Neuron (in vitro differentiated cells): ENCODE results near the gene ANKS1A.

Source experiments
- H2AFZ ChIP-seq: one replicate; pipeline ENCODE4 v1.6.1; 2013; ENCODE audit warnings: low read depth, mild to moderate bottlenecking, inconsistent platforms, low read length, moderate library complexity
- H3K27me3 ChIP-seq: one replicate; pipeline ENCODE4 v1.6.1; 2013; ENCODE audit warnings: low read length; ENCODE audit not compliant: insufficient read depth
- H3K36me3 ChIP-seq: one replicate; pipeline ENCODE4 v1.6.1; 2013; ENCODE audit warnings: low read length; ENCODE audit not compliant: insufficient read depth
- H3K4me1 ChIP-seq: one replicate; pipeline ENCODE4 v1.6.1; 2013; ENCODE audit warnings: low read length; ENCODE audit not compliant: insufficient read depth
- H3K4me3 ChIP-seq: 2 replicates; pipeline ENCODE4 v1.5.1; 2013; ENCODE audit warnings: mild to moderate bottlenecking, low read length, moderate library complexity
- H3K9me3 ChIP-seq: one replicate; pipeline ENCODE4 v1.6.1; 2013; ENCODE audit warnings: low read length

Gene ANKS1A

DNA sequence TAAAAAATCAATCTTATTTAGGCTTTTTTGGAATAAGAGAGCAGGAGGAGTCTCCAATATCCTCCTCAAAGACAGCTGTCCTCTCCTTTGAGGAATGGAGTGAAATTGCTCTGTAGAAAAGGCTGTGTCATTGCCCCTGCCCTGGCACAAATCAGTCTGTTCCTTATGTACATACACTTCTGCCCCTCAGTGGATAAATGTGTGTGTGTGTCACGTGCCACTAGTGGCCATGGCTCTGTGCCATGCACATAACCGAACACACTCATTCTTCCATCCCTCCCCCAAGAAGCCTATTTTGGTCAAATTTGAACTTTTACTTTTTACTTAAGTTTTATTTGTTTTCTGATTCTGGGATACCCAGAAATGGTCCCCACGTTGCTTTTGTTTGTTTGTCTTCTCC, 49.2 kb downstream of the ANKS1A start:
- H3K4me1 ChIP-seq: no peaks in the 10 kb centered on the region
- H3K27me3 ChIP-seq: no peaks in the 10 kb centered on the region
- no peak overlapping the region for H3K4me3 ChIP-seq
- no peaks in the 10 kb centered on the region for H3K9me3 ChIP-seq
- H3K36me3 ChIP-seq: no peaks in the 10 kb centered on the region
- no peak overlapping the region for H2AFZ ChIP-seq

DNA sequence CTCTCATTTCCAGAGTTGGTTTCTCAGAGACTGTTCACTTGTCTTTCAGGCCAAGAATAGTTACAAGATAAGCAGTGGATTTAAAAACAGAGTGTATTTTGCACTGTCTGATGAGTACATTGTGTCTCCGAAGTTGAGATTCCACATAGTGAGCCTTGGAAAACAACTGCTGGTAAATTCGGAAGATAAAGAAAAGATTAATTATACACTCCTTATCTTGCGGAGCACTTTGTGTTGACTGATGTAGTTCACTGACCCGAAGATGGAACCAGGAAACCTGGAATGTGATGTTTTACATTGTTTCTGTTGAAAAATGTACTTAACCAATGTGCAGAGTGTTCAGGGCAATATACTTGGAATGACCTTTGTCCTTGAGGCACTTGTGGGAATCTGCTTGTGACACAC, 51.0 kb downstream of the ANKS1A start:
- H3K36me3 ChIP-seq: no peaks in the 10 kb centered on the region
- H2AFZ ChIP-seq: no peak overlapping the region

DNA sequence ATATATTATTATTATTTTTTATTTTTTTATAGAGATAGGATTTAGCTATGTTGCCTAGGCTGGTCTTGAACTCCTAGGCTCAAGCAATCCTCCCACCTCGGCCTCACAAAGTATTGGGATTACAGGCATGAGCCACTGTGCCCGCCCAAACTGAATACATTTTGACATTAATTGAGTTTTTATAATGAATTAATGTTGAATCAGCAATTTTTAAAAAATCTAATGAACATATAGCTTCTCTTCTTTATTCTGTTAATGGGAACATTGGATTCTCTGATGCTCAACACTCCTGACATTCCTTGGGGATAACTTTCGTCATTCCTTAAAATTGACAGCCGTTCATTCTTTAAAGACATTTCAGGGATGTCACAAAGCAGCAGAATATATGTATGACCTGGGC, 52.4 kb downstream of the ANKS1A start:
- Histone ChIP-seq H3K27me3 (no peaks in the 10 kb centered on the region), H3K36me3 (peaks cover 4% of the 10 kb centered on the region), H3K4me1 (no peaks in the 10 kb centered on the region), H2AFZ (no peak overlapping the region), H3K4me3 (no peak overlapping the region), H3K9me3 (no peaks in the 10 kb centered on the region)

More for the DNA sequence above, 51.0 kb downstream of the ANKS1A start:
- H3K9me3 ChIP-seq: no peaks in the 10 kb centered on the region
- no peak overlapping the region for H3K4me3 ChIP-seq
- no peaks in the 10 kb centered on the region for H3K4me1 ChIP-seq
- H3K27me3 ChIP-seq: no peaks in the 10 kb centered on the region

DNA sequence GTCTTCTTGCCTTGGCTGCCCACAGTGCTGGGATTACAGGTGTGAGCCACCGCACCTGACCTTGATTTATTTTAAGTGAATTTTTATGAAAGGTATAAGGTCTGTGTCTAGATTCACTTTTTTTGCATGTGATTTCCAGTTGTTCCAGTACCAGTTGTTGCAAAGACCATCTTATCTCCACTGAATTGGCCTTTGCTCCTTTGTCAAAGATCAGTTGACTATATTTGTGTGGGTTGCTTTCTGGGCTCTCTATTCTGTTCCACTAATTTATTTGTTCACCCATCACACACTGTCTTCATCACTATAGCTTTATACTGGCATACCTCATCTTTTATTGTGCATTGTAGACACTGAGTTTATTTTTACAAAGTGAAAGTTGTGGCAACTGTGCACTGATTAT, 56.3 kb downstream of the ANKS1A start:
- Histone ChIP-seq H3K36me3 (peaks cover 4% of the 10 kb centered on the region), H2AFZ (no peak overlapping the region), H3K4me1 (no peaks in the 10 kb centered on the region), H3K9me3 (no peaks in the 10 kb centered on the region), H3K4me3 (no peak overlapping the region), H3K27me3 (no peaks in the 10 kb centered on the region)

DNA sequence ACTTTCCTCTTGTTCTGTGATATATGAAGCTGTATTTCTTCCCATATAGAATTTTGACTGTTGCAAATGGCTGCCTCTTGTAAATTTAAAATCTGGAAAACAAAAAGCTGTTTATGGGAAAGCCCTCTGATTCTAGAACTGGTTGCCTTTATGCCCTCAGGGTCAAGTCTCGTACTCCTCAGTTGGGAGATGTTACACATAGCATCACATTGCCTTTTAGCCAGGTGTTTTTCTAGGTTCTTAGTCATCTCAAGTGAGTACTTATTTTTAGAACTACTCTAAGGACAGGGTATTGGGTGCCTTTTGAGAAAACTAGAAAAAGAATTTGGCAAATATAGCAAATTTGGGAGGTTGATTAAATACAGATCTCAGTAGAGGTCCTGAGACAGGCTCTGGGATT, 58.5 kb downstream of the ANKS1A start:
- no peaks in the 10 kb centered on the region for H3K27me3 ChIP-seq
- H3K4me1 ChIP-seq: peaks cover 4% of the 10 kb centered on the region
- H3K4me3 ChIP-seq: no peak overlapping the region
- no peak overlapping the region for H2AFZ ChIP-seq
- peaks cover 4% of the 10 kb centered on the region for H3K36me3 ChIP-seq
- no peaks in the 10 kb centered on the region for H3K9me3 ChIP-seq

DNA sequence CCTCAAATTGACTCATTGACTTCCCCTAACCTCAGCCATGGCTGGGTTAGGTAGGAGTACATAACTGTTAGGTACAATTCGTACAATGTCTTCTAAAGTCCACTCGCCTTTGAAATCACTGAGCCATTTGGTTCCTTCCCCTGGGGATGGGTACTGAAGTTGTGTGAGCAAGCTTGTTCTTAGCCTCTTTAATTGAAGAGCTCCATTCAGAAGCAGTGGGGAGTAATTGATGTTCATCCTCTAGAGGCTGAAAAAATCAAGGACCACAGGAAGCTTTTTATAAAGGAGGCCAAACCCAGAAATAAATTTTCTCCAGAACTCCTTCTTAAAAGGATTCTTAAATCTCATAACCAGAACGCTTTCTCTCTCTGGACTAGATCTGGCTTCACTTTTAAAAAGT, 60.6 kb downstream of the ANKS1A start:
- Histone ChIP-seq H3K9me3 (no peaks in the 10 kb centered on the region), H2AFZ (no peak overlapping the region), H3K36me3 (peaks cover 4% of the 10 kb centered on the region), H3K4me3 (no peak overlapping the region), H3K4me1 (peaks cover 20% of the 10 kb centered on the region), H3K27me3 (no peaks in the 10 kb centered on the region)

DNA sequence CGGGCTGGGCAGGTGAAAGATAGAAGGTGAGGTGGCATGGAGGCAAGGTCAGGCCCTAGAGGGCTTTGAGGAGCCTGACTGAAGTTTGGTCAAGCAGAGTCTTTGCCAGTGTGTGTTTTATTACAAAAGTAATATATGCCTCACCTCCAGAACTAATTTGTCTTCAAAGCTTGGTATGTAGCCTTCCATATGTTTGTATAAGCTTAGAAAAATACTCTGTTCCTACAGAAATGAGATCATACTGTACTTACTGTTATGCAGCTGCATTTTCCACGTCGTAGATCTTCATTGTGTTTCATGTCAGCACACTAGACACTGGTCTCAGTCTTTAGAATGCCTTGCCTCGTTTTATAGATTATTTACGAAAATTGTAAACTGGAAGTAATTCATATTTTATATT, 61.8 kb downstream of the ANKS1A start:
- Histone ChIP-seq H3K4me1 (peaks cover 23% of the 10 kb centered on the region), H2AFZ (no peak overlapping the region), H3K27me3 (no peaks in the 10 kb centered on the region), H3K9me3 (no peaks in the 10 kb centered on the region), H3K4me3 (no peak overlapping the region), H3K36me3 (no peaks in the 10 kb centered on the region)

DNA sequence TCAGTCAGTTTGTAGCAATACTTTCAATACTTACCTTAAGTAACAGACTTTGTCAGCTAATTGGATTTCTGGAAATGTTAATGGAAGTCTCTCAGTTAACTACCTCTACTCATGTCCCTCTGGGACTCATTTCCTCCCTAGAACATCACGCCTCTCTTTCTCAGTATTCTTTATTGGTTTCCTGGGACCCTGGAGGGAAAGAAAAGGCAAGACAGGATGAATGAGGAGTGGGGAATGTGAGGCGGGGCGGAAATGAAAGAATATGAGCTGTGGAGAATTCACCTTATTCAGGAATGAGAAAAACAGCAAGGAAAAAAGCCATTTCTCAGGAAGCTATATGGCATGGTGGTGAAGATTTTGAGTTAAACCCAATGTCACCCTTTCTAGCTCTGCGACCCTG, 62.7 kb downstream of the ANKS1A start:
- no peaks in the 10 kb centered on the region for H3K9me3 ChIP-seq
- no peak overlapping the region for H3K4me3 ChIP-seq
- H3K27me3 ChIP-seq: no peaks in the 10 kb centered on the region
- no peaks in the 10 kb centered on the region for H3K36me3 ChIP-seq
- H3K4me1 ChIP-seq: peaks cover 25% of the 10 kb centered on the region
- H2AFZ ChIP-seq: no peak overlapping the region

DNA sequence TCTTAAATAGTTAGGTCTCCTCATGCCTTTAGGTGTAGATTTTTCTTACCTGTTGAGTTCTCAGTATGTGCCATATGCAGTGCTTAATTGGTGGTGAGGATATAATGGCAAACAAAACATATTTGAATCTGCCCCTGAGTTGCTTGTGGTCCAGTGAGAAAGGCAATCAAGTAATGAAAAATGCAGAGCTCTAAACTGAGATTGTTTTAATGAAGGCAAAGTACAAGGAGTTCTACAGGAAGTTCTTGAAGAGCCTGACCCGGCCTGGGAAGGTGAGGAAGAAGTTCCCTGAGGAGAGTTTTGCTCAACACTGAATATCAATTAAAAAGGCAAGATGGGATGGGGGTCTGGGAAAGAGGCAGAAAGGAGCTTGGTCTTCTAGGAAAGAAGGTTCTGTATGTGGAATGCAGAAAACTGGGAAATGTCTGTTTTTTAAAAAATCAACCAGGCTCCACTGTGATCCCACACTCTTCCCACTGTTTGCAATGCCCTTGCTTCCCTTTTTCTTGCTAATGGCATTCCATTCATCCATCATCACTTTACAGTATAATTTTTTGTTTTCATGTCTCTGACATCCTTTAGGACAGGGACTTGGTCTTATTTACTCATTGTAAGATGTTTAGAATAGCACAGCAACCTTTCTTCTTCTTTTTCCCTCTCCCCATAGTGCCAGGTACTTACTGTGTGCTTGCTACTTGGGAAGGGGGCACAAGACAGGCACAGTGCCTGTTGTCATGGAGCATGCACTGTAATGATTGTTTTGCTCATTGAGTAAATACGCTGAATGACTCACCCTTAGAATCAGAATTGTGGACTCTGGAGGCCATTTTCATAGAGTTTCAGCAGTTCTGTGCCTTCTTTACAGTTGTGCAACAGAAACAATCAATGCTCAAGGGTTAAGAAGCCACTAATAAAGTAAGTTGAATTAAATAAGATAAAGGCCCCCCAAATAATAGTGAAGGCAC, 64.3 kb downstream of the ANKS1A start:
- no peaks in the 10 kb centered on the region for H3K36me3 ChIP-seq
- no peaks in the 10 kb centered on the region for H3K27me3 ChIP-seq
- H2AFZ ChIP-seq: no peak overlapping the region
- no peak overlapping the region for H3K4me3 ChIP-seq
- no peaks in the 10 kb centered on the region for H3K9me3 ChIP-seq
- peaks cover 33% of the 10 kb centered on the region for H3K4me1 ChIP-seq

DNA sequence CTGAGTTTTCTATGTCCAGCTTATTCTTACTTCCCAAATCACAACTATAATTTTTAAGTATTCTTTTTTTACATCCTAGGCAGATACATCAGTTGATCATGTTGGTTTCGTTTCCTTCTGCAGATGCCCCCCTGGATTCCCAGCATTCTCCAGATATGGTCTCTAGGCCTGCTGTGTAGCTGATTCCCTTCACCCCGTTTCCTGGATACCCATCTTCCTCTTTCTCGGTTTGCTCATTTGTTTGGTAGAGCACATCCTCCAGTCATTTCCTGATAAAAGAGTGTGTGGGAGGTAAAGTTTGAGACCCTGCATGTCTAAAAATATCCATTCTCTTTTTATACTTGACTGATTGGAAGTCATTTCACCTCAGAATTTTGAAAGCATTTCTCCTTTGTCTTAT, 66.4 kb downstream of the ANKS1A start:
- Histone ChIP-seq H3K9me3 (no peaks in the 10 kb centered on the region), H2AFZ (no peak overlapping the region), H3K4me3 (no peak overlapping the region), H3K27me3 (no peaks in the 10 kb centered on the region), H3K4me1 (peaks cover 33% of the 10 kb centered on the region), H3K36me3 (peaks cover 4% of the 10 kb centered on the region)

DNA sequence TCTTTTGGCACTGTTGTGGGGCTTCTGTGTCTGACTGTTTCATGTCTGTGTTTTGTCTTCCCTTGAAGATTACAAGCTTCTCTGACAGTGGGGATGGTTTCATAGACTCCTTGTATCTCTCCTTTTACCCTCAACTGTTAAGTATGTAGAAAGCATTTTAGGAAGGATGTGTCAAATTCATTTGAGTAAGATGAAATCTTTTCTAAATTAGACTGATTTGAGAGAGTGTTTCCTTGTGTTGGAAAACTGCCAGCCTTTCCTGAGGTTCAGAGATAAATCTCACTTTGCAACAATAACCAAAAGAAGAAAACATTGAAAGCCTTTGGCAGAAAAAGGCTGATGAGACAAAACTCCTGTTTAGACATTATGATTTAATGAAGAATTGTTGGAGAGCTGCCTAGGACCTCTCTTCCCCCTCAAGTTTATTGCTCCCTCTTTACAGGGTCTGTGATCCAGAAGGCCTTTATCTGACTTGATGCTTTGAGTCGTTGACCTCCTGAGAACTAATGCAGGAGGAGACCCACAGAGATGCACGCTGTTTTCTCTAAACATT, 68.3 kb downstream of the ANKS1A start:
- Histone ChIP-seq H3K27me3 (no peaks in the 10 kb centered on the region), H3K9me3 (no peaks in the 10 kb centered on the region), H3K4me1 (peaks cover 29% of the 10 kb centered on the region), H3K4me3 (no peak overlapping the region), H3K36me3 (peaks cover 4% of the 10 kb centered on the region), H2AFZ (no peak overlapping the region)

DNA sequence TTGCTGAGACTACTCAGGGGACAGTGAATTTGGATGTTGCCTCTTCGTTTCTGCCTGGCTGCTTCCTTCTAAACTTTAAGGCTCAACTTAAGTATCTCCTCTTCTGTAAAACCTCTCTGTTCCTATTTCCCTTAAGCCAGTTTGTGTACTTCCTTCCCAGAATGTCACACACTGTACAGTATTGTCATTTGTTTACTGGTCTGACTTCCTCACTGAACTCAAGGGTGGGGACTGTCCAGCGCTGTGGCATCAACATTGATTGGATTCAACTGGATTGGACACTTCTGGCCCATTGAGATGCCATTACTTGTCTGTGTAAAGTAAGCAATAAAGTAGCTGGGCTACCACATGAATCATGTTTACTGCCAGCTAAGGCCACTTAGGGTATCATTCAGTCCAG, 69.7 kb downstream of the ANKS1A start:
- no peaks in the 10 kb centered on the region for H3K27me3 ChIP-seq
- no peak overlapping the region for H2AFZ ChIP-seq
- H3K36me3 ChIP-seq: peaks cover 4% of the 10 kb centered on the region
- no peaks in the 10 kb centered on the region for H3K9me3 ChIP-seq
- peaks cover 22% of the 10 kb centered on the region for H3K4me1 ChIP-seq
- no peak overlapping the region for H3K4me3 ChIP-seq

DNA sequence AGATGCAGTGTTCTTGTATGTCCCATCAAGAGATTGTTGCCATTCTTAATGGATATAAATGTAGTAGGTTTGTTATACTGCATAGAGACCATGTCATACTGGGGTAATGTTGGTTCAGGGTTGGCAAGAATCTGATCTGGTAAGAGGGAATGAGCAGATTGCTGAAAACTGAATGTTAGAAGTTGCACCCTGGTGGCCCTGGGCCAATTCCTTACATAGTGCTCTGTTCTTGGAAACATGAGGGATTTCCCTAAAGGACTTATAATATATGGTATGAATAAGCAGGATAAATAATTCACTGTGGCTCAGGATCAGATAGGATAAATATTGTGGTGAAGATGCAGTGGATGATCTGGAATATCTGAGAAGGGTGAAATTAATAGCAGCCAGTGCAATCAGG, 70.2 kb downstream of the ANKS1A start:
- H2AFZ ChIP-seq: no peak overlapping the region
- no peaks in the 10 kb centered on the region for H3K9me3 ChIP-seq
- peaks cover 4% of the 10 kb centered on the region for H3K36me3 ChIP-seq
- no peaks in the 10 kb centered on the region for H3K27me3 ChIP-seq
- H3K4me3 ChIP-seq: no peak overlapping the region
- H3K4me1 ChIP-seq: peaks cover 18% of the 10 kb centered on the region
